Neural cell (in vitro differentiated cells): ENCODE measurements around the gene ATP9B. TPM values are rescaled to one million over a fixed set of nuclear protein-coding genes. Genes with fewer than 3 reads are reported as not detected.

Experiments
- H2AFZ ChIP-seq: fragments of 200-600, 300-800 bp; sonication (generic), shearing (Covaris generic); 2 replicates; pipeline ENCODE4 v1.6.0; 2014; ENCODE audit warnings: low read depth, mild to moderate bottlenecking, antibody characterized with exemption, low read length, moderate library complexity
- H3F3A ChIP-seq: fragments of 200-600 bp; shearing (Covaris generic); 2 replicates; pipeline ENCODE4 v1.6.1; 2016; ENCODE audit warnings: mild to moderate bottlenecking, moderate library complexity, mixed read lengths, antibody characterized with exemption, low read length; ENCODE audit not compliant: insufficient read depth, poor library complexity, severe bottlenecking
- H3K27ac ChIP-seq: fragments of 200-600, 300-800 bp; sonication (generic), shearing (Covaris generic); 2 replicates; pipeline ENCODE4 v1.5.1; 2014; ENCODE audit warnings: mild to moderate bottlenecking, low read length, moderate library complexity
- H3K27me3 ChIP-seq: fragments of 300-800, 200-600 bp; sonication (generic), shearing (Covaris generic); 2 replicates; pipeline ENCODE4 v1.6.0; 2014; ENCODE audit warnings: mild to moderate bottlenecking, low read depth, low read length, moderate library complexity; ENCODE audit not compliant: insufficient read depth
- H3K36me3 ChIP-seq: fragments of 300-800, 200-600 bp; sonication (generic), shearing (Covaris generic); 2 replicates; pipeline ENCODE4 v1.5.1; 2014; ENCODE audit warnings: mild to moderate bottlenecking, antibody characterized with exemption, low read length, moderate library complexity; ENCODE audit not compliant: insufficient read depth
- H3K4me2 ChIP-seq: fragments of 300-800, 200-600 bp; sonication (generic), shearing (Covaris generic); 2 replicates; pipeline ENCODE4 v1.6.0; 2014; ENCODE audit warnings: mild to moderate bottlenecking, low read length
- H3K4me3 ChIP-seq: fragments of 300-800, 200-600 bp; sonication (generic), shearing (Covaris generic); 2 replicates; pipeline ENCODE4 v1.5.1; 2014; ENCODE audit warnings: mild to moderate bottlenecking, low read length, moderate library complexity
- H3K79me2 ChIP-seq: fragments of 200-600 bp; shearing (Covaris generic); replicated peaks from 2 replicates; pipeline ENCODE4 v1.6.0; 2014; ENCODE audit warnings: mild to moderate bottlenecking, low read length, moderate library complexity; ENCODE audit not compliant: insufficient read depth
- H3K9ac ChIP-seq: fragments of 300-800, 200-600 bp; sonication (generic), shearing (Covaris generic); 2 replicates; pipeline ENCODE4 v1.6.1; 2016; ENCODE audit warnings: mild to moderate bottlenecking, low read length, mixed read lengths
- H3K9me2 ChIP-seq: fragments of 200-600 bp; shearing (Covaris generic); 2 replicates; pipeline ENCODE4 v1.6.1; 2016; ENCODE audit warnings: mild to moderate bottlenecking, low read length, mixed read lengths; ENCODE audit not compliant: insufficient read depth
- H3K9me3 ChIP-seq: fragments of 200-600, 300-800 bp; sonication (generic), shearing (Covaris generic); 2 replicates; pipeline ENCODE4 v1.6.1; 2016; ENCODE audit warnings: mild to moderate bottlenecking, mixed run types, low read length, moderate library complexity, mixed read lengths
- H4K20me1 ChIP-seq: fragments of 200-600 bp; shearing (Covaris generic); 2 replicates; pipeline ENCODE4 v1.6.1; 2016; ENCODE audit warnings: mild to moderate bottlenecking, mixed run types; ENCODE audit not compliant: insufficient read depth
- CTCF ChIP-seq: fragments of 450-650 bp; IDR thresholded peaks from 2 replicates; pipeline ENCODE4 v1.5.1; 2014; ENCODE audit warnings: antibody characterized with exemption, mild to moderate bottlenecking, moderate library complexity; ENCODE audit not compliant: poor library complexity, severe bottlenecking
- EP300 ChIP-seq: fragments of 450-650 bp; conservative IDR thresholded peaks from 2 replicates; pipeline ENCODE4 v1.6.1; 2014; ENCODE audit warnings: antibody characterized with exemption, mild to moderate bottlenecking, moderate library complexity; ENCODE audit not compliant: poor library complexity, severe bottlenecking
- EZH2 ChIP-seq: fragments of 200-600, 300-800 bp; shearing (Covaris generic), sonication (generic); IDR thresholded peaks from 2 replicates; pipeline ENCODE4 v1.6.1; 2014; ENCODE audit warnings: antibody characterized with exemption, low read length, borderline replicate concordance, mild to moderate bottlenecking; ENCODE audit not compliant: insufficient read depth, poor library complexity, severe bottlenecking
- MXI1 ChIP-seq: fragments of 450-650 bp; conservative IDR thresholded peaks from 2 replicates; pipeline ENCODE4 v1.6.1; 2014; ENCODE audit warnings: antibody characterized with exemption, mild to moderate bottlenecking; ENCODE audit not compliant: poor library complexity, severe bottlenecking
- POLR2AphosphoS5 ChIP-seq: IDR thresholded peaks from 2 replicates; pipeline ENCODE4 v1.6.1; 2012
- RAD21 ChIP-seq: fragments of 450-650 bp; conservative IDR thresholded peaks from 2 replicates; pipeline ENCODE4 v1.6.1; 2014; ENCODE audit warnings: antibody characterized with exemption, mild to moderate bottlenecking, moderate library complexity
- REST ChIP-seq: IDR thresholded peaks from 2 replicates; pipeline ENCODE4 v1.6.1; 2012; ENCODE audit warnings: borderline replicate concordance
- SMC3 ChIP-seq: fragments of 450-650 bp; conservative IDR thresholded peaks from 2 replicates; pipeline ENCODE4 v1.6.1; 2014; ENCODE audit warnings: antibody characterized with exemption, mild to moderate bottlenecking, moderate library complexity; ENCODE audit not compliant: poor library complexity
- TAF1 ChIP-seq: IDR thresholded peaks from 2 replicates; pipeline ENCODE4 v1.6.1; 2012; ENCODE audit warnings: low read depth
- polyA plus RNA-seq: library from polyadenylated mRNA; depleted of rRNA; stranded (reverse); fragments of >200 nt; gene quantifications from 2 replicates; pipeline ENCODE4 v1.2.3, GENCODE V29; 2014

The ATP9B gene
- polyA plus RNA-seq, 1 donor from 2014 or later: 15.4 TPM

- no peak overlapping the region for H3K27ac ChIP-seq
- no peak overlapping the region for H3K4me3 ChIP-seq
- no peaks in the 10 kb centered on the region for H4K20me1 ChIP-seq
- H3K9ac ChIP-seq: no peak overlapping the region
- no peak overlapping the region for H2AFZ ChIP-seq
- H3K4me2 ChIP-seq: no peak overlapping the region
- no peaks in the 10 kb centered on the region for H3K27me3 ChIP-seq
- TF ChIP-seq REST (no peak), EP300 (no peak), RAD21 (no peak), EZH2 (no peak), SMC3 (no peak), MXI1 (no peak), CTCF (no peak), POLR2AphosphoS5 (no peak), TAF1 (no peak)
- H3F3A ChIP-seq: no peaks in the 10 kb centered on the region
- no peaks in the 10 kb centered on the region for H3K9me3 ChIP-seq
- no peaks in the 10 kb centered on the region for H3K9me2 ChIP-seq
- H3K36me3 ChIP-seq: no peaks in the 10 kb centered on the region
- no peaks in the 10 kb centered on the region for H3K79me2 ChIP-seq
Measured at GRCh38 chr18:79424880-79425568, 355.8 kb downstream of the ATP9B start.

GRCh38 chr18:79425569-79425886, 356.3 kb downstream of the ATP9B start:
- Histone ChIP-seq H2AFZ (no peak overlapping the region), H3K27ac (no peak overlapping the region), H3K9me2 (no peaks in the 10 kb centered on the region), H3K4me2 (no peak overlapping the region), H3K79me2 (no peaks in the 10 kb centered on the region), H3K36me3 (no peaks in the 10 kb centered on the region), H3K27me3 (no peaks in the 10 kb centered on the region), H4K20me1 (no peaks in the 10 kb centered on the region), H3K4me3 (no peak overlapping the region), H3K9ac (no peak overlapping the region), H3K9me3 (no peaks in the 10 kb centered on the region), H3F3A (no peaks in the 10 kb centered on the region)
- TF ChIP-seq CTCF (no peak), TAF1 (no peak), SMC3 (no peak)
